Astrocyte (in vitro differentiated cells and primary cell): ENCODE results near the gene TXNL4A.

Source experiments
- EZH2 ChIP-seq: IDR thresholded peaks from 2 replicates; pipeline ENCODE4 v1.6.1; 2012; ENCODE audit warnings: mild to moderate bottlenecking, low read length, inconsistent platforms; ENCODE audit not compliant: insufficient read depth
- TF ChIP-seq, protein P1 (sequence below): IDR thresholded peaks from 2 replicates; pipeline ENCODE4 v1.5.1; 2011; ENCODE audit warnings: low read depth, mild to moderate bottlenecking, inconsistent platforms, low read length, moderate library complexity; ENCODE audit not compliant: insufficient read depth

DNA sequence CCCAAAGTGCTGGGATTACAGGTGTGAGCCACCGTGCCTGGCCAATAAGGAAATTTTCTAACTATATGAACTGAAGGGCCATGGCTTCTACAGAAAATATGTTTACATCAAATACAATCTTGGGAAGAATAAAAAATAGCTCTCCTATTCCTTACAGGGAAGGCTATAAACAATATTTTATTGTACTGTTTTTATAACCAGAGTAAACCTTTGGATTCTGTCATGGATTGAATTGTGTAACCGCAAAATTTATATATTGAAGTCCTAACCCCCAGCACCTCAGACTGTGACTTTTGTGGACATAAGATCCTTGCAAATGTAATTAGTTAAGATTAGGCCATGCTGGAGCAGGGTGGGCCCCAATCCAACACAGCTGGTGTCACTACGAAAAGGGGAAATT, 15.6 kb downstream of the TXNL4A start:
- TF ChIP-seq, protein P1, sequence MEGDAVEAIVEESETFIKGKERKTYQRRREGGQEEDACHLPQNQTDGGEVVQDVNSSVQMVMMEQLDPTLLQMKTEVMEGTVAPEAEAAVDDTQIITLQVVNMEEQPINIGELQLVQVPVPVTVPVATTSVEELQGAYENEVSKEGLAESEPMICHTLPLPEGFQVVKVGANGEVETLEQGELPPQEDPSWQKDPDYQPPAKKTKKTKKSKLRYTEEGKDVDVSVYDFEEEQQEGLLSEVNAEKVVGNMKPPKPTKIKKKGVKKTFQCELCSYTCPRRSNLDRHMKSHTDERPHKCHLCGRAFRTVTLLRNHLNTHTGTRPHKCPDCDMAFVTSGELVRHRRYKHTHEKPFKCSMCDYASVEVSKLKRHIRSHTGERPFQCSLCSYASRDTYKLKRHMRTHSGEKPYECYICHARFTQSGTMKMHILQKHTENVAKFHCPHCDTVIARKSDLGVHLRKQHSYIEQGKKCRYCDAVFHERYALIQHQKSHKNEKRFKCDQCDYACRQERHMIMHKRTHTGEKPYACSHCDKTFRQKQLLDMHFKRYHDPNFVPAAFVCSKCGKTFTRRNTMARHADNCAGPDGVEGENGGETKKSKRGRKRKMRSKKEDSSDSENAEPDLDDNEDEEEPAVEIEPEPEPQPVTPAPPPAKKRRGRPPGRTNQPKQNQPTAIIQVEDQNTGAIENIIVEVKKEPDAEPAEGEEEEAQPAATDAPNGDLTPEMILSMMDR, result no peak
- no peak for TF ChIP-seq EZH2
